GM23248 (cell line): ENCODE results near the gene MITF.

Experiments
- EZH2 ChIP-seq: fragments of 200-600 bp; sonication (generic); IDR thresholded peaks from 2 replicates; pipeline ENCODE4 v1.6.1; 2018; ENCODE audit warnings: antibody characterized with exemption, mild to moderate bottlenecking; ENCODE audit not compliant: insufficient read depth, poor library complexity, severe bottlenecking
- EZH2phosphoT487 ChIP-seq: fragments of 200-600 bp; sonication (generic); IDR thresholded peaks from 2 replicates; pipeline ENCODE4 v1.6.1; 2018; ENCODE audit warnings: antibody characterized with exemption, moderate library complexity, mild to moderate bottlenecking, low read depth; ENCODE audit not compliant: insufficient read depth

DNA sequence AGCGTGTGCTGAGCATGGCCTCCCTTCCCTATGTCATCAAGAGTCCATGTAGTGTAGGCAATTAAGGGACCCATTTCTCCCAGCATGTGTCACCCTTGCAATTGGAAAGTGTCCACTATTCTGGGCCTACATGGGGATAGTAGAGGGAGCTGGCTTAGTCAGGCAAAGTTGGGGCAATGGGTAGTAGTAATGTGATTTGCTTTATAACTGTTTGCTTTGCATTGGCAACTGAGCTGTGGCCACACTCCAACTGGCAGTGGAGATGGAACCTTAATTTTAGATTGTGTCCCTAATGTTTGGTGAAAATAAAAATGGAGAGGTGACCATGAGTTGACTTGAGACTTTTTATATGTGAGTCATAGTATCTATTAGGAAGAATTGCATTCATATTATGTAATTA, 162.5 kb downstream of the MITF start:
- TF ChIP-seq EZH2 (no peak), EZH2phosphoT487 (no peak)
